Esophagus muscularis mucosa (tissue), 4 donors: Measurements from ENCODE around the gene GFRA4. TPM values are rescaled to one million over a fixed set of nuclear protein-coding genes. Genes with fewer than 3 reads are reported as not detected.
"Not testable (repeated sequence)": the region's sequence is repeated elsewhere in the genome, so short reads cannot be mapped to it uniquely, and the experiment has no call there.

Experiments used
- DNase-seq: peaks from one replicate; pipeline ENCODE4 v3.0.0-alpha.2; 2017; ENCODE audit errors: extremely low spot score
- H3K27ac ChIP-seq, 4 donors: fragments of 200-600 bp; sonication (generic); replicated peaks in 1 of 4; 1 replicate in 3 of 4; 2 replicates in 1 of 4; pipeline ENCODE4 v1.5.1; 2016 to 2019; ENCODE audit warnings: mild to moderate bottlenecking in 1 of 4
- H3K27me3 ChIP-seq, 4 donors: fragments of 200-600 bp; sonication (generic); one replicate each; pipeline versions ENCODE4 v1.5.1 to v1.6.0; 2016 to 2019
- H3K36me3 ChIP-seq, 4 donors: fragments of 200-600 bp; sonication (generic); one replicate each; pipeline ENCODE4 v1.5.1; 2016 to 2019
- H3K4me1 ChIP-seq, 4 donors: fragments of 200-600 bp; sonication (generic); one replicate each; pipeline ENCODE4 v1.5.1; 2016 to 2019
- H3K4me3 ChIP-seq, 4 donors: fragments of 200-600 bp; sonication (generic); 1 replicate in 2 of 4; 2 replicates in 2 of 4; pipeline ENCODE4 v1.5.1; 2016 to 2019; ENCODE audit warnings: mild to moderate bottlenecking in 4 of 4, moderate library complexity in 1 of 4
- H3K9me3 ChIP-seq, 4 donors: fragments of 200-600 bp; sonication (generic); 1 replicate in 3 of 4; 2 replicates in 1 of 4; pipeline ENCODE4 v1.5.1; 2016 to 2019
- CTCF ChIP-seq, 3 experiments: fragments of 200-600 bp in 2 of 3; fragments of 450-650 bp in 1 of 3; sonication (generic) in 2 of 3; IDR thresholded peaks; one replicate each; pipeline ENCODE4 v1.5.1; 2017 to 2019; ENCODE audit warnings: antibody characterized with exemption in 3 of 3, mild to moderate bottlenecking in 2 of 3, moderate library complexity in 1 of 3
- EP300 ChIP-seq: sonication (generic); formaldehyde crosslinking; IDR thresholded peaks from one replicate; pipeline ENCODE4 v1.6.1; 2017; ENCODE audit warnings: antibody characterized with exemption
- POLR2A ChIP-seq: fragments of 450-650 bp; IDR thresholded peaks from one replicate; pipeline ENCODE4 v1.6.1; 2017; ENCODE audit warnings: antibody characterized with exemption, moderate library complexity, mild to moderate bottlenecking, low read depth
- POLR2AphosphoS5 ChIP-seq, 2 donors: sonication (generic); formaldehyde crosslinking; IDR thresholded peaks; one replicate each; pipeline ENCODE4 v1.6.1; 2017; ENCODE audit warnings: antibody characterized with exemption in 2 of 2
- WGBS: methylation state at CpG from one replicate; pipeline ENCODE4 v1.1.5; 2018; 5-methylcytosine and 5-hydroxymethylcytosine counted together
- intact Hi-C: fragments of 100-400 bp; cut with DNase I; formaldehyde crosslinking; loops from one replicate; pipeline ENCODE4 v1.15.1; 2023
- total RNA-seq, 4 donors: library from RNA; depleted of rRNA; stranded (reverse); fragments of >200 nt; gene quantifications; one replicate each; pipeline versions ENCODE4 v1.1.0 to v1.2.1, GENCODE V29; 2016

The GFRA4 gene
- total RNA-seq, 4 donors from 2014 or later: not detected

GRCh38 chr20:3627476-3627875, 35.7 kb downstream of the GFRA4 start:
- H3K9me3 ChIP-seq: no peaks in the 10 kb centered on the region
- H3K36me3 ChIP-seq: peaks cover 5 to 63% (median 26%) of the 10 kb centered on the region in 4 donors
- 81% methylated on average over 2 of the region's 2 CpGs for WGBS
- intact Hi-C loops: no loop called here
- H3K4me3 ChIP-seq: no peak overlapping the region
- no peaks in the 10 kb centered on the region for H3K4me1 ChIP-seq
- no peak overlapping the region for H3K27ac ChIP-seq
- no peaks in the 10 kb centered on the region for H3K27me3 ChIP-seq
- DNase-seq: no peak
- TF ChIP-seq EP300 (no peak), CTCF (IDR thresholded peaks at IDR 0.05) (no peak), POLR2AphosphoS5 (IDR thresholded peaks at IDR 0.05) (no peak), POLR2A (no peak)

- intact Hi-C loops: no loop called here
- TF ChIP-seq POLR2A (no peak), CTCF (IDR thresholded peaks at IDR 0.05) (no peak), EP300 (no peak), POLR2AphosphoS5 (IDR thresholded peaks at IDR 0.05) (no peak)
- Histone ChIP-seq H3K4me1 (no peaks in the 10 kb centered on the region), H3K9me3 (no peaks in the 10 kb centered on the region), H3K4me3 (no peak overlapping the region), H3K27me3 (no peaks in the 10 kb centered on the region), H3K27ac (no peak overlapping the region), H3K36me3 (peaks cover 0 to 32% (median 4%) of the 10 kb centered on the region in 4 donors)
- no peak for DNase-seq
- 90% methylated on average over 4 of the region's 4 CpGs for WGBS
Observed at GRCh38 chr20:3622406-3622805, 40.8 kb downstream of the GFRA4 start.

DNA sequence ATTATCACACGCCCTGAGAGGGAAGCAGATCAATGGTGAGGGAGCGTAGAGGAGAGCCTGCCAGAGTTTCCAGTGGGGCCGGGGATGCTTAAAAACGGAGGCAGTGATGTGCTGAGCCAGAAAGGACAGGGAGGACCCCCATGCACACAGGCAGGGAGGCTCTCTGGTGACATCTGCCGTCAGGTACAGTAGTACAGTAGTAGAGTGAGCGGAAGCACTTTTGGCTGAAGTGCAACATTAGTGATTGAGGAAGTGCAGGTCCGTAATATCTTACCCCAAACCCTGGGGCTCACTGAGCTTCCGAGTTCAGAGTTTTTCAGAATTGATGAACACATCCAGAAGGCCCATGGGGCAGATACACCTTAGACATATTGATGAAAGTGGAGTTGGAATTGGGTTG, 42.1 kb downstream of the GFRA4 start:
- peaks cover 0 to 24% (median 3%) of the 10 kb centered on the region in 4 donors for H3K36me3 ChIP-seq
- intact Hi-C loops: no loop called here
- WGBS: 88% methylated on average over 8 of the region's 8 CpGs

DNA sequence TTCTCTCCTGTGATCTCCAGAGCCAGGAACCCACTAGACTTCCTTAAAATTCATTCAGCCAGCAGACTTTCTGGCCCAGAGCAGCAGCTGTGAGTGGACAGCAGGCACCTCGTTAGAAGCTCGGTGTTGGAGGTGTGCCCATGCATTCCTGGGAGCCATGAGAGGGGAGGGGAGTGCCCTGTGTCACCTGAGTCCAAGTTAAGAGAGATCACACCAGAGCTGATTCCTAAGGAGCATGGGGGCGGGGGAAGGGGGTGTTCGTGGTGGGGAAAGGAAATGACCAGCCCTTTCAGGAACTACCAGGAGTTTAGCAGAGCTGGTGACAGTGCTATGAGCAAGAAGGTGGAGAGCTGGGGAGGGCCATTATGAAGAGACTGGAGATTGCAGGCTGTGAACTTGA, 46.9 kb downstream of the GFRA4 start:
- peak; percentile 74 for DNase-seq
- Histone ChIP-seq H3K27me3 (no peaks in the 10 kb centered on the region), H3K4me1 (peaks cover 0 to 4% (median 0%) of the 10 kb centered on the region in 4 donors), H3K27ac (no peak overlapping the region), H3K4me3 (no peak overlapping the region), H3K9me3 (no peaks in the 10 kb centered on the region), H3K36me3 (peaks cover 0 to 12% (median 3%) of the 10 kb centered on the region in 4 donors)
- TF ChIP-seq POLR2A (no peak), EP300 (no peak), POLR2AphosphoS5 (IDR thresholded peaks at IDR 0.05) (no peak), CTCF (IDR thresholded peaks at IDR 0.05) (no peak)
- WGBS: 56% methylated on average over 4 of the region's 4 CpGs
- intact Hi-C loops: no loop called here

More for the DNA sequence above, 42.1 kb downstream of the GFRA4 start:
- Histone ChIP-seq H3K4me3 (no peak overlapping the region), H3K9me3 (no peaks in the 10 kb centered on the region), H3K4me1 (no peaks in the 10 kb centered on the region), H3K27ac (no peak overlapping the region), H3K27me3 (no peaks in the 10 kb centered on the region)
- TF ChIP-seq POLR2A (no peak), POLR2AphosphoS5 (IDR thresholded peaks at IDR 0.05) (no peak), EP300 (no peak), CTCF (IDR thresholded peaks at IDR 0.05) (no peak)
- DNase-seq: peak; percentile 37

DNA sequence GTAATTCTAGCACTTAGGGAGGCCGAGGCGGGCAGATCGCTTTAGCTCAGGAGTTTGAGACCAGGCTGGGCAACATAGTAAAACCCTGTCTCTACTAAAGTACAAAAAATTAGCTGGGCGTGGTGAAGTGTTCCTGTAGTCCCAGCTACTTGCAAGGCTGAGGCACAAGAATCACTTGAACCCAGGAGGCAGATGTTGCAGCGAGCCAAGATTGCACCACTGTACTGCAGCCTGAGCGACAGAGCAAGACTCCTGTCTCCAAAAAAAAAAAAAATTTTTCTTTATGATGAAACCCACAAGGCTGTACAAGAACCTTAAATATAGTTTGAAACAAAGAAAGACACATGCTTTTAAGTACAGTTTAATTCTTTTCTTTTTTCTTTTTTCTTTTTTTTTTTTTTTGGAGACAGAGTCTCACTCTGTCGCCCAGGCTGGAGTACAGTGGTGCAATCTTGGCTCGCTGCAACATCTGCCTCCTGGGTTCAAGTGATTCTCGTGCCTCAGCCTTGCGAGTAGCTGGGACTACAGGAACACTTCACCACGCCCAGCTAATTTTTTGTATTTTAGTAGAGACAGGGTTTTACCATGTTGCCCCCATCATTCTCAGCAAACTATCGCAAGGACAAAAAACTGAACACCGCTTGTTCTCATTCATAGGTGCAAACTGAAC, 47.9 kb downstream of the GFRA4 start:
- 94% methylated on average over 13 of the region's 13 CpGs for WGBS
- H3K9me3 ChIP-seq, H3K27ac ChIP-seq: not testable (repeated sequence)

More for the DNA sequence above, 47.9 kb downstream of the GFRA4 start:
- H3K36me3 ChIP-seq: peaks cover 0 to 12% (median 3%) of the 10 kb centered on the region in 4 donors
- H3K27me3 ChIP-seq, H3K4me3 ChIP-seq, H3K4me1 ChIP-seq, DNase-seq, intact Hi-C loops: not testable (repeated sequence)
